ENCODE measurements around the gene LKAAEAR1.

LKAAEAR1 gene

DNA sequence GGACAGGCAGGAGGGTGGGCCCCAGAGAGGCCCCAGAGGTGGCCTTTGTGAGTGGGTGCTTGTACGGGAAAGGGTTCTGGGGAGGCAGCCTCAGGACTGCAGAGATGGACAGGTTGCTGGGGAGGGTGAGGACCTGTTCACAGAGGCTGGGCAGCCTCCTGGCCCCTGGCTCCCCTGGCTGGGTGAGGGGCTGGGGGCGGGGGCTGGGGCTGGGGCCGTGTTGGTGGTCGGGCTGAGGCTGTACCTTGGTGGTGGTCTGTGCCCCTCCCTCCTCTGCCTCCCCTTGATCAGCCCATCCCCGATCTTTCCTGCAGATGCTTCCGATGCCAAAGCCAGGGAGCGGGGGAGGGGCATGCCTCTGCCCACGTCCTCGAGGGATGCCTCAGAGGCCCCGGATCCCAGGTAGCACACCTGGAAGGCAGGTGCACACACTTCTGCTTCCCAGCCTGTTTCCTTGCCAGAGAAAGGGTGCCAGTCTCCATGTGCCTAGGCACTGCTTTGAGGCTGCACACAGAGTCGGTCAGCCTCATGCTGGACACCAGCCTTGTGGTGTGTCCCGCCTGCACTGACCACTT is 16.4 kb downstream of the LKAAEAR1 start:
- DNase-seq (ENCODE audit: low read depth) = no peak
- TF ChIP-seq, protein P1, sequence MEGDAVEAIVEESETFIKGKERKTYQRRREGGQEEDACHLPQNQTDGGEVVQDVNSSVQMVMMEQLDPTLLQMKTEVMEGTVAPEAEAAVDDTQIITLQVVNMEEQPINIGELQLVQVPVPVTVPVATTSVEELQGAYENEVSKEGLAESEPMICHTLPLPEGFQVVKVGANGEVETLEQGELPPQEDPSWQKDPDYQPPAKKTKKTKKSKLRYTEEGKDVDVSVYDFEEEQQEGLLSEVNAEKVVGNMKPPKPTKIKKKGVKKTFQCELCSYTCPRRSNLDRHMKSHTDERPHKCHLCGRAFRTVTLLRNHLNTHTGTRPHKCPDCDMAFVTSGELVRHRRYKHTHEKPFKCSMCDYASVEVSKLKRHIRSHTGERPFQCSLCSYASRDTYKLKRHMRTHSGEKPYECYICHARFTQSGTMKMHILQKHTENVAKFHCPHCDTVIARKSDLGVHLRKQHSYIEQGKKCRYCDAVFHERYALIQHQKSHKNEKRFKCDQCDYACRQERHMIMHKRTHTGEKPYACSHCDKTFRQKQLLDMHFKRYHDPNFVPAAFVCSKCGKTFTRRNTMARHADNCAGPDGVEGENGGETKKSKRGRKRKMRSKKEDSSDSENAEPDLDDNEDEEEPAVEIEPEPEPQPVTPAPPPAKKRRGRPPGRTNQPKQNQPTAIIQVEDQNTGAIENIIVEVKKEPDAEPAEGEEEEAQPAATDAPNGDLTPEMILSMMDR (IDR thresholded peaks at IDR 0.05; ENCODE audit: low read length, missing control alignments) = no peak
- H3K4me3 ChIP-seq (replicated peaks; ENCODE audit: low read depth, low read length) = no peak overlapping the region

DNA sequence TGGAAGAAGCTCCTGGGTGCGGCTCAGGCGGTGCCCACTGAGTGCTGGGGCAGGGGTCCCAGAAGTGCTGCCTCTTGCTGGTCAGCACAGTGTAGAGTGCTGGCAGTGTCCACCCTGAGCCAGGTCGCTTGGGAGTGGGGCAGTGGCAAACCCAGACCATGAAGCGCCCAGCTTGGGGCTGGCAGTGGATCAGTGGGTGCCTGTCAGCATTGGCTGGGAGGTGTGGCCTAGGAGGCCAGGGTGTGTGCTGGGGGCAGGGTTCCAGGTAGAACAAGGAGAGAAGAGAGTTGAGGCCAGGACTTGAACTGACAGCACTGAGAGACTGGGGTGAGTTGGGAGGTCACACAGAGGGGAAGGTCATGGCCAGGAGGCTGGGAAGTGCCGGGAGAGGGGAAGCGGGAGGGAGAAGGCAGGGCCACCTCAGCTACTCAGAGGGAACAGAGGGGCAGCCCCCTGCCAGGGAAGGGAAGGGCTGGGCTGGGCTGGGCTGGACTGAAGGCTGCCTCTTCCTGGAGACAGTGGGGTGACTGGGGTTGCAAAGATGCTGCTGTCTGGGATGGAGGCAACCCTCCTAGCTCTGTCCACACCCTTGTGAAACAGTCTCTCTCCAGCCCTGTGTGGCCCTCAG is 17.1 kb downstream of the LKAAEAR1 start:
- H3K4me3 ChIP-seq (replicated peaks; ENCODE audit: low read depth, low read length) = no peak overlapping the region
- TF ChIP-seq, protein P1 (IDR thresholded peaks at IDR 0.05; ENCODE audit: low read length, missing control alignments) = no peak

DNA sequence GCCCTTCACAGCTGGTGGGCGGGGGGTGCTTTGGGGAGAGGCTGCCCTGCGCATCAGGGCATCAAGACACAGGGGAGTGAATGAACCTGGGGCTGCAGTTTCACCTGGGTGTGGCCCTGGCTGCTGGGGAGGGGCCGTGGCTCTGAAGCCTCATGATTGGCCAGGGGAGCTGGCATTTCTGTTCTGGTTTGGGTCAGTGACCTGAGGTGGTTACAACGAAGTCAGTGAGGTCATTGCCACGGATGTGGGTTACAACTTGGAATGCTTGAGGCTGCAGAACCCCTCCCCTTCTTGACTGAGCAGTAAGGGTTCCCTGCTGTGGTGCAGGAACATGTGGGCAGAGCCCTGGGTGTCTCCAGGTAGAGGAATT is 18.2 kb downstream of the LKAAEAR1 start:
- no peak overlapping the region for H3K4me3 ChIP-seq (replicated peaks; ENCODE audit: low read depth, low read length)
- peak; percentile 58 for DNase-seq (ENCODE audit: low read depth)
- TF ChIP-seq, protein P1 (IDR thresholded peaks at IDR 0.05; ENCODE audit: low read length, missing control alignments) = no peak

More for the DNA sequence above, 17.1 kb downstream of the LKAAEAR1 start:
- no peak for DNase-seq (ENCODE audit: low read depth)

DNA sequence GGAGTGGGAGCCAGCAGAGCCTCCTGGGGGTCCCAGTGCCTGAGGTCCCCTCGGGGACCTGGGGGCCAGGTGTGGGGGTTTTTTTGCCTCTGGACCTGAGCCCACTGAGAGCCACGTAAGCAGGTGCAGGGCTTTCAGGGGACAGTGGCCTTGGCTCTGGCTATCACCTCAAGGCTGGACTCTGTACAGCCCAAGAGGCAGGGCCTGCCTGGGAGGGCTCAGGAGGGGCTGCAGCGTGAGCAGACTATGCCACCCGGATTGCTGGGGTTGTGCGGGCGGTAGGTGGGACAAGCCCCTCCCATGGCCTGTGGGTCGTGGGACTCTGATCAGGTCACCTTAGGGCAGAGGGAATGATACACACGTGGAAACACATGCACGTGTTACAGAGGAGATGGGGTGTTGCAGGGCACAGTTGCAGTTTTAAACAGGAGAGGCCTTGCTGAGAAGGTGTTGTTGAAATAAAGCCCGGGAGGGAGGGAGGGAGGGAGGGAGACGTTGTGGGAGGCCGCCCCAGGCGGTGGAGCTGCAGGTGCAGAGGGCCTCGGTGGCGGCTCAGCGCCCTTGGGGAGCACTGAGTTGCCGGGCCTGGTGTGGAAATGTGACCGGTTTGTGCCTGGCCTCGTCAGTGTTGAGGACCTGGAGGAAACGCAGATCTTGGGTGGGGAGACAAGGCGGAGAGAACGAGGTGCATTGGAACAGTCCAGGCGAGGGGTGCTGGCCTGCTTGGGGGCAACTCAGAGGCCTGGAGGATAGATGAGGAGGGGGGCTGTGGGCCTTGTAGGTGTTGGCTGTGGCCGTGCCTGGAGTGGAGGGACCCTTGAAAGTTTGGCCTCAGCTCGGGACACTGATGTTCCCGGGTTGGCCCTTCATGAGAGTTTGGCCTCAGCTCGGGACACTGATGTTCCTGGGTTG is 18.9 kb downstream of the LKAAEAR1 start:
- no peak overlapping the region for H3K4me3 ChIP-seq (replicated peaks; ENCODE audit: low read depth, low read length)
- DNase-seq (ENCODE audit: low read depth) = no peak
- TF ChIP-seq, protein P1 (IDR thresholded peaks at IDR 0.05; ENCODE audit: low read length, missing control alignments) = no peak

DNA sequence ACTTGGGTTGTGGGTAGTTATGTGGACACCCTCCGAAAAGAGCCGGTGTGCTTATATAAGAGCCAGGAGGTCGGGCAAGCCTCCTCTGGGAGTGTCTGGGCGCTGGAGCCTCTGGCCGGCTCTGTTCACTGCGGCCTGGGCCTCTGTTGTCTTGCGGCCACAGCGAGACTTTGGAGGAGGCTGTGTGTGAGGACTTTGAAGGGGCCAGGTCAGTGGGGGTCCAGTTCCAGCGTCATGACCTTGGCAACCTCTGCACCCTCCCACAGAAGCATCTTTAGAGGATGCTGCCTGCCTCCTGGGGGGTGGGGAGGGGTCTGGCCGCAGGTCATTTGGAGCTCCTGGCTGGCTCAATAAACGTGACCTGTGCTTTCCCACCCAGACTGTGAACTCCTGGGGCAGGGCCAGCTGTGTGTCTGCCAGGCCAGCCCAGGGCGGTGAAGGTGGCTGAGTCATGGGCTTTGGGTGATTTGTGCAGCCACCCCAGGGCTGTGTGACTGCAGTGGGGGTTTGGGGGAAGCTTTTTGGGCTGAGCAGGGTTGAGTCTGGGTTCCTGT is 20.0 kb downstream of the LKAAEAR1 start:
- TF ChIP-seq, protein P1 (IDR thresholded peaks at IDR 0.05; ENCODE audit: low read length, missing control alignments) = no peak
- DNase-seq (ENCODE audit: low read depth) = no peak
- peak overlapping the region; percentile 87 for H3K4me3 ChIP-seq (replicated peaks; ENCODE audit: low read depth, low read length)

DNA sequence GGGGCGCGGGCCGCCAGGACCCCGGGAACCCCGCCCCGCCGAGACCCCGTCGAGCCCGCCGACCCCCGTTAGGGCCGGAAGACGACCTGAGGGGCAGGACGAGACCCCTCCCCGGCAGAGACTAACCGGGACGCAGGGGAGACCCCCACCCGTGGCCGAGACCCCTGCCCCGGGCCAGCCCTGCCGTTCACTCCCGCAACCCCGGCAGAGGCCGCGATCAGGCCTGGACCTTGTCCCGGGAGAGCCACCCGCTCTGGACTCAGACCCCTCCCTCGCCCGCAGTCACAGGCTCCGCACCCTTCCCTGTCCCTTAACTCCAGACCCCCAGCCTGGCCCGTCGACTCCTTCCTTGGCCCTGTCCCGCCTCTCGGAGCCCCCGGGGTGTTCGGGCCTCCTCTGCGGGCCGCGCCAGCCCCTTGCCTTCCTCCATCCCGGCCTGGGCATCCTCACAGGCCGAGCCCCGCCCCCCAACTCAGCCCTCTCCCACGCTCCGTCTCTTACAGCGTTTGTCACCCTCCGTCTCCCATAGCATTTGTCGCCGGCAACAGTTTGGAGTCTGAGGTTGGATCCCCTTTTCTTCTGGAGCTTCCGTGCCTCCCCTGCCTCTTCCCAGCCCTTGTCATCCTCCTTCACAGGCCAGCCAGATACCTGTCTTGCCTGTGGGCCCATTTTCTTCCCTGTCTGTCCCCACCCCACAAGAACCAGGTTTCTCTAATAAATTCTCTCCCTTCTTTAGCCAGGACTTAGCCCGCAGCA is 20.6 kb downstream of the LKAAEAR1 start:
- peak overlapping the region; percentile 87 for H3K4me3 ChIP-seq (replicated peaks; ENCODE audit: low read depth, low read length)
- no peak for DNase-seq (ENCODE audit: low read depth)
- TF ChIP-seq, protein P1 (IDR thresholded peaks at IDR 0.05; ENCODE audit: low read length, missing control alignments) = no peak

Measured in fibroblast of pulmonary artery (primary cell).